HEK293 (cell line): Measurements from ENCODE around the gene IGDCC3.

ENCODE experiments used
- GLI4 ChIP-seq: fragments of 450-650 bp; formaldehyde crosslinking; IDR thresholded peaks from 2 replicates; pipeline ENCODE4 v1.5.1; 2016; ENCODE audit warnings: missing biosample characterization, missing genetic modification characterization
- MZF1 ChIP-seq: fragments of 450-650 bp; formaldehyde crosslinking; IDR thresholded peaks from 2 replicates; pipeline ENCODE4 v1.5.1; 2017; ENCODE audit warnings: missing biosample characterization, missing genetic modification characterization, borderline replicate concordance
- RBAK ChIP-seq: fragments of 450-650 bp; formaldehyde crosslinking; IDR thresholded peaks from 2 replicates; pipeline ENCODE4 v1.5.1; 2016; ENCODE audit warnings: missing biosample characterization, missing genetic modification characterization
- SP2 ChIP-seq: fragments of 450-650 bp; formaldehyde crosslinking; IDR thresholded peaks from 2 replicates; pipeline ENCODE4 v1.5.1; 2016; ENCODE audit warnings: missing biosample characterization, missing genetic modification characterization
- ZBTB49 ChIP-seq: fragments of 450-650 bp; formaldehyde crosslinking; IDR thresholded peaks from 2 replicates; pipeline ENCODE4 v1.5.1; 2016; ENCODE audit warnings: missing biosample characterization, missing genetic modification characterization, low read depth
- ZBTB7A ChIP-seq: fragments of 450-650 bp; formaldehyde crosslinking; IDR thresholded peaks from 2 replicates; pipeline ENCODE4 v1.5.1; 2016; ENCODE audit warnings: low read depth, missing biosample characterization, missing genetic modification characterization
- ZFP69B ChIP-seq: fragments of 450-650 bp; formaldehyde crosslinking; IDR thresholded peaks from 2 replicates; pipeline ENCODE4 v1.5.1; 2016; ENCODE audit warnings: missing biosample characterization, missing genetic modification characterization
- ZNF133 ChIP-seq: fragments of 450-650 bp; formaldehyde crosslinking; IDR thresholded peaks from 2 replicates; pipeline ENCODE4 v1.5.1; 2016; ENCODE audit warnings: missing biosample characterization, missing genetic modification characterization
- ZNF140 ChIP-seq: fragments of 450-650 bp; formaldehyde crosslinking; IDR thresholded peaks from 2 replicates; pipeline ENCODE4 v1.5.1; 2016; ENCODE audit warnings: missing biosample characterization, missing genetic modification characterization
- ZNF157 ChIP-seq: fragments of 450-650 bp; formaldehyde crosslinking; IDR thresholded peaks from 2 replicates; pipeline ENCODE4 v1.5.1; 2016; ENCODE audit warnings: missing biosample characterization, missing genetic modification characterization
- ZNF169 ChIP-seq: fragments of 450-650 bp; formaldehyde crosslinking; IDR thresholded peaks from 2 replicates; pipeline ENCODE4 v1.5.1; 2016; ENCODE audit warnings: missing biosample characterization, missing genetic modification characterization
- ZNF274 ChIP-seq, 2 experiments: fragments of 200-500 bp in 1 of 2; fragments of 450-650 bp in 1 of 2; sonication (Bioruptor generic) in 1 of 2; formaldehyde crosslinking in 1 of 2; IDR thresholded peaks; 2 replicates each; pipeline versions ENCODE4 v1.5.1 to v1.6.1; 2014 to 2016; ENCODE audit warnings: borderline replicate concordance in 1 of 2, inconsistent platforms in 1 of 2, low read length in 1 of 2, missing biosample characterization in 1 of 2, missing genetic modification characterization in 1 of 2
- ZNF335 ChIP-seq: fragments of 450-650 bp; formaldehyde crosslinking; conservative IDR thresholded peaks from 2 replicates; pipeline ENCODE4 v1.5.1; 2016; ENCODE audit warnings: missing biosample characterization, missing genetic modification characterization
- ZNF391 ChIP-seq: fragments of 450-650 bp; formaldehyde crosslinking; IDR thresholded peaks from 2 replicates; pipeline ENCODE4 v1.5.1; 2016; ENCODE audit warnings: low read depth, missing biosample characterization, missing genetic modification characterization, borderline replicate concordance
- ZNF398 ChIP-seq: fragments of 450-650 bp; formaldehyde crosslinking; IDR thresholded peaks from 2 replicates; pipeline ENCODE4 v1.5.1; 2017; ENCODE audit warnings: missing biosample characterization, missing genetic modification characterization
- ZNF423 ChIP-seq: fragments of 450-650 bp; formaldehyde crosslinking; IDR thresholded peaks from 2 replicates; pipeline ENCODE4 v1.5.1; 2016; ENCODE audit warnings: missing biosample characterization, missing genetic modification characterization
- ZNF529 ChIP-seq: fragments of 450-650 bp; formaldehyde crosslinking; IDR thresholded peaks from 2 replicates; pipeline ENCODE4 v1.5.1; 2017; ENCODE audit warnings: missing genetic modification characterization, missing biosample characterization; ENCODE audit not compliant: insufficient replicate concordance
- ZNF610 ChIP-seq: fragments of 450-650 bp; formaldehyde crosslinking; IDR thresholded peaks from 2 replicates; pipeline ENCODE4 v1.5.1; 2016; ENCODE audit warnings: missing biosample characterization, missing genetic modification characterization, borderline replicate concordance
- ZNF776 ChIP-seq: fragments of 450-650 bp; formaldehyde crosslinking; IDR thresholded peaks from 2 replicates; pipeline ENCODE4 v1.5.0; 2017; ENCODE audit warnings: missing biosample characterization, missing genetic modification characterization, borderline replicate concordance
- TF ChIP-seq, protein P1 (sequence below): fragments of 450-650 bp; formaldehyde crosslinking; IDR thresholded peaks from 2 replicates; pipeline ENCODE4 v1.5.1; 2016; ENCODE audit warnings: missing biosample characterization, missing genetic modification characterization
- TF ChIP-seq, protein P2 (sequence below): fragments of 450-650 bp; formaldehyde crosslinking; IDR thresholded peaks from 2 replicates; pipeline ENCODE4 v1.5.1; 2016; ENCODE audit warnings: missing biosample characterization, missing genetic modification characterization
- TF ChIP-seq, protein P3 (sequence below): fragments of 450-650 bp; formaldehyde crosslinking; IDR thresholded peaks from 2 replicates; pipeline ENCODE4 v1.5.1; 2016; ENCODE audit warnings: missing biosample characterization, missing genetic modification characterization
- TF ChIP-seq, protein P4 (sequence below): fragments of 450-650 bp; formaldehyde crosslinking; IDR thresholded peaks from 2 replicates; pipeline ENCODE4 v1.5.1; 2016; ENCODE audit warnings: missing biosample characterization, missing genetic modification characterization

Gene IGDCC3

GRCh38 chr15:65286069-65286703, 91.6 kb downstream of the IGDCC3 start (continued):
- TF ChIP-seq, protein P1, sequence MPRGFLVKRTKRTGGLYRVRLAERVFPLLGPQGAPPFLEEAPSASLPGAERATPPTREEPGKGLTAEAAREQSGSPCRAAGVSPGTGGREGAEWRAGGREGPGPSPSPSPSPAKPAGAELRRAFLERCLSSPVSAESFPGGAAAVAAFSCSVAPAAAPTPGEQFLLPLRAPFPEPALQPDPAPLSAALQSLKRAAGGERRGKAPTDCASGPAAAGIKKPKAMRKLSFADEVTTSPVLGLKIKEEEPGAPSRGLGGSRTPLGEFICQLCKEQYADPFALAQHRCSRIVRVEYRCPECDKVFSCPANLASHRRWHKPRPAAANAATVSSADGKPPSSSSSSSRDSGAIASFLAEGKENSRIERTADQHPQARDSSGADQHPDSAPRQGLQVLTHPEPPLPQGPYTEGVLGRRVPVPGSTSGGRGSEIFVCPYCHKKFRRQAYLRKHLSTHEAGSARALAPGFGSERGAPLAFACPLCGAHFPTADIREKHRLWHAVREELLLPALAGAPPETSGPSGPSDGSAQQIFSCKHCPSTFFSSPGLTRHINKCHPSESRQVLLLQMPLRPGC = no peak
- TF ChIP-seq ZNF398 (tag by site-specific recombination) (no peak; the same call in 1 of the 2 replicates), ZBTB49 (tag by site-specific recombination) (no peak), ZNF529 (tag by site-specific recombination) (no peak), ZFP69B (tag by site-specific recombination) (peak; percentile 74; the same call in 1 of the 2 replicates), SP2 (tag by site-specific recombination) (peak; percentile 48), GLI4 (tag by site-specific recombination) (peak; percentile 63; the same call in 1 of the 2 replicates), ZBTB7A (tag by site-specific recombination) (peak; percentile 68; the same call in 1 of the 2 replicates), ZNF274 (IDR thresholded peaks at IDR 0.05; ENCODE audit: low read length) (no peak), ZNF274 (tag by site-specific recombination; IDR thresholded peaks at IDR 0.05; ENCODE audit: borderline replicate concordance) (no peak), MZF1 (tag by site-specific recombination) (no peak), ZNF133 (tag by site-specific recombination) (0 out of 2 replicates have a peak, but pooled peaks have one; percentile 2), ZNF391 (0 out of 2 replicates have a peak, but pooled peaks have one; percentile 49), ZNF140 (tag by site-specific recombination) (no peak), ZNF169 (tag by site-specific recombination) (no peak), RBAK (no peak), ZNF776 (tag by site-specific recombination) (no peak), ZNF610 (tag by site-specific recombination) (0 out of 2 replicates have a peak, but pooled peaks have one; percentile 38), ZNF423 (tag by site-specific recombination) (no peak), ZNF335 (tag by site-specific recombination) (peak; percentile 74), ZNF157 (peak; percentile 95)
- TF ChIP-seq, protein P2, sequence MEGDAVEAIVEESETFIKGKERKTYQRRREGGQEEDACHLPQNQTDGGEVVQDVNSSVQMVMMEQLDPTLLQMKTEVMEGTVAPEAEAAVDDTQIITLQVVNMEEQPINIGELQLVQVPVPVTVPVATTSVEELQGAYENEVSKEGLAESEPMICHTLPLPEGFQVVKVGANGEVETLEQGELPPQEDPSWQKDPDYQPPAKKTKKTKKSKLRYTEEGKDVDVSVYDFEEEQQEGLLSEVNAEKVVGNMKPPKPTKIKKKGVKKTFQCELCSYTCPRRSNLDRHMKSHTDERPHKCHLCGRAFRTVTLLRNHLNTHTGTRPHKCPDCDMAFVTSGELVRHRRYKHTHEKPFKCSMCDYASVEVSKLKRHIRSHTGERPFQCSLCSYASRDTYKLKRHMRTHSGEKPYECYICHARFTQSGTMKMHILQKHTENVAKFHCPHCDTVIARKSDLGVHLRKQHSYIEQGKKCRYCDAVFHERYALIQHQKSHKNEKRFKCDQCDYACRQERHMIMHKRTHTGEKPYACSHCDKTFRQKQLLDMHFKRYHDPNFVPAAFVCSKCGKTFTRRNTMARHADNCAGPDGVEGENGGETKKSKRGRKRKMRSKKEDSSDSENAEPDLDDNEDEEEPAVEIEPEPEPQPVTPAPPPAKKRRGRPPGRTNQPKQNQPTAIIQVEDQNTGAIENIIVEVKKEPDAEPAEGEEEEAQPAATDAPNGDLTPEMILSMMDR (tag by site-specific recombination) = peak; percentile 20; the same call in 1 of the 2 replicates
- TF ChIP-seq, protein P3, sequence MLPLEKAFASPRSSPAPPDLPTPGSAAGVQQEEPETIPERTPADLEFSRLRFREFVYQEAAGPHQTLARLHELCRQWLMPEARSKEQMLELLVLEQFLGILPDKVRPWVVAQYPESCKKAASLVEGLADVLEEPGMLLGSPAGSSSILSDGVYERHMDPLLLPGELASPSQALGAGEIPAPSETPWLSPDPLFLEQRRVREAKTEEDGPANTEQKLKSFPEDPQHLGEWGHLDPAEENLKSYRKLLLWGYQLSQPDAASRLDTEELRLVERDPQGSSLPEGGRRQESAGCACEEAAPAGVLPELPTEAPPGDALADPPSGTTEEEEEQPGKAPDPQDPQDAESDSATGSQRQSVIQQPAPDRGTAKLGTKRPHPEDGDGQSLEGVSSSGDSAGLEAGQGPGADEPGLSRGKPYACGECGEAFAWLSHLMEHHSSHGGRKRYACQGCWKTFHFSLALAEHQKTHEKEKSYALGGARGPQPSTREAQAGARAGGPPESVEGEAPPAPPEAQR (tag by site-specific recombination) = no peak
- TF ChIP-seq, protein P4, sequence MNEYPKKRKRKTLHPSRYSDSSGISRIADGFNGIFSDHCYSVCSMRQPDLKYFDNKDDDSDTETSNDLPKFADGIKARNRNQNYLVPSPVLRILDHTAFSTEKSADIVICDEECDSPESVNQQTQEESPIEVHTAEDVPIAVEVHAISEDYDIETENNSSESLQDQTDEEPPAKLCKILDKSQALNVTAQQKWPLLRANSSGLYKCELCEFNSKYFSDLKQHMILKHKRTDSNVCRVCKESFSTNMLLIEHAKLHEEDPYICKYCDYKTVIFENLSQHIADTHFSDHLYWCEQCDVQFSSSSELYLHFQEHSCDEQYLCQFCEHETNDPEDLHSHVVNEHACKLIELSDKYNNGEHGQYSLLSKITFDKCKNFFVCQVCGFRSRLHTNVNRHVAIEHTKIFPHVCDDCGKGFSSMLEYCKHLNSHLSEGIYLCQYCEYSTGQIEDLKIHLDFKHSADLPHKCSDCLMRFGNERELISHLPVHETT = 0 out of 2 replicates have a peak, but pooled peaks have one; percentile 45
